HL-60/S4 treated with retinoic acid at 250 ng/mL for 4 days and 3 days (cell line): Measurements from ENCODE around the gene NAA15.
"Not testable (repeated sequence)": the region's sequence is repeated elsewhere in the genome, so short reads cannot be mapped to it uniquely, and the experiment has no call there.

Source experiments
- in situ Hi-C: fragments of 300-500 bp; cut with MboI; formaldehyde crosslinking; loops from 2 replicates; pipeline ENCODE4 v1.7.0; 2022; ENCODE audit warnings: low sequenced_read_pairs

NAA15 gene

GRCh38 chr4:139444881-139445280 lies 143.6 kb downstream of the NAA15 start:
- in situ Hi-C loops = not testable (repeated sequence)

GRCh38 chr4:139447078-139447477 lies 145.8 kb downstream of the NAA15 start:
- in situ Hi-C loops = not testable (repeated sequence)

GRCh38 chr4:139450586-139450985 lies 149.3 kb downstream of the NAA15 start:
- in situ Hi-C loops = no loop called here

- in situ Hi-C loops = no loop called here
Measured at GRCh38 chr4:139451997-139452396, 150.7 kb downstream of the NAA15 start.

GRCh38 chr4:139453041-139453370 lies 151.7 kb downstream of the NAA15 start:
- in situ Hi-C loops = no loop called here

GRCh38 chr4:139453371-139454110 lies 152.2 kb downstream of the NAA15 start:
- in situ Hi-C loops = no loop called here

- in situ Hi-C loops = no loop called here
Measured at GRCh38 chr4:139454111-139455045, 153.1 kb downstream of the NAA15 start, which contains the start of gene RAB33B. Gene RAB33B (plus strand): TSS chr4:139454121. CDS start chr4:139454196, 75 bp downstream.

- in situ Hi-C loops = no loop called here
Measured at GRCh38 chr4:139455126-139455538, 153.8 kb downstream of the NAA15 start.

GRCh38 chr4:139457318-139457717 lies 156.0 kb downstream of the NAA15 start:
- in situ Hi-C loops = no loop called here

GRCh38 chr4:139458543-139458942 lies 157.2 kb downstream of the NAA15 start:
- in situ Hi-C loops = no loop called here

- in situ Hi-C loops = no loop called here
Measured at GRCh38 chr4:139458999-139459398, 157.7 kb downstream of the NAA15 start.

GRCh38 chr4:139460565-139460964 lies 159.3 kb downstream of the NAA15 start:
- in situ Hi-C loops = no loop called here

- in situ Hi-C loops = no loop called here
Measured at GRCh38 chr4:139461022-139461628, 159.8 kb downstream of the NAA15 start.

GRCh38 chr4:139464512-139464911 lies 163.2 kb downstream of the NAA15 start:
- in situ Hi-C loops = not testable (repeated sequence)

GRCh38 chr4:139465922-139466321 lies 164.6 kb downstream of the NAA15 start:
- in situ Hi-C loops = no loop called here

GRCh38 chr4:139468756-139469155 lies 167.5 kb downstream of the NAA15 start:
- in situ Hi-C loops = not testable (repeated sequence)

GRCh38 chr4:139469216-139469615 lies 167.9 kb downstream of the NAA15 start:
- in situ Hi-C loops = no loop called here
